22Rv1 (cell line): ENCODE measurements around the gene FBRSL1.

Source experiments
- CTCF ChIP-seq: fragments of 450-650 bp; IDR thresholded peaks from 2 replicates; pipeline ENCODE4 v1.5.1; 2017; ENCODE audit warnings: mild to moderate bottlenecking
- ZFX ChIP-seq: fragments of 450-650 bp; IDR thresholded peaks from 2 replicates; pipeline ENCODE4 v1.6.1; 2017; ENCODE audit warnings: antibody characterized with exemption, borderline replicate concordance

- no peak for TF ChIP-seq CTCF
- no peak for TF ChIP-seq ZFX
Observed at GRCh38 chr12:132550014-132550802, 60.3 kb downstream of the FBRSL1 start.
